Measurements from ENCODE around the gene TEX261.

TEX261 gene

DNA sequence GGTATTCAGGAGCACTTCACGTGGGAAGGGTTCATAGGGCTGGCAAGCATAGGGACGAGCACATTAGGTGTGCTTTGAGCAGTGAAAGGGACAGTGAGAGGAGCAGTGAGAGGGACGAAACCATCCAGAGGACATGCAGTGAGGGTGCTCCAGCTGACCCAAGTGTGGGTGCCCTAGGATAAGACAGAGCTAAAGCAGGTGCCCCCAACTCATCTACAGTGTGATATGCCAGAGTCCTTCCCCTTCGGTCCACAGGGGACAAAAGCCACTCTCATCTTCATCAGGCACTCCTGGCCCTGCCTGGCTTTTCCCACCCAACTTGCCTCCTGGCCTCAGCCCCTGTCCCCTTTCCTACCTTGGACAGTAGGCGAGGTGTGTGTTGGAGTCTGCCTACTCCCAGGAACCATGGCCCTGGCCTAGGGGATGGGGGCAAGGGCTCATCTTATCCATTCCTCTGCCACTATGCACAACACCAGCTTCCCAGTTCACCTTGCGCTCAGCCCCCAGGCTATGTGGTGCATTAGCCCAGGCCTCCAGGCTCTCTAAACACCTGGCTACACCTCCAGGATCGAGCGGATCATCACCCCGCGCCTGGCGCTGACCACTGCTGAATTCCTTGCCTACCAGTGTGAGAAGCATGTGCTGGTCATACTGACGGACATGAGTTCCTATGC lies 32.3 kb downstream of the TEX261 start:
- H3K9ac ChIP-seq (ENCODE audit: low read depth, low read length), result no peak overlapping the region
- H3K9me3 ChIP-seq (ENCODE audit: insufficient read depth, low read depth, low read length), result no peaks in the 10 kb centered on the region
- H3K4me3 ChIP-seq (ENCODE audit: low read length), result no peak overlapping the region
- H3K4me1 ChIP-seq (ENCODE audit: insufficient read depth, low read length), result peaks cover 3% of the 10 kb centered on the region; the same call in 1 of the 2 replicates
- no peak overlapping the region for H3K27ac ChIP-seq (ENCODE audit: low read length)
- no peaks in the 10 kb centered on the region for H3K36me3 ChIP-seq (ENCODE audit: insufficient read depth, low read depth, low read length)
- peaks cover 66% of the 10 kb centered on the region for H3K27me3 ChIP-seq (ENCODE audit: insufficient read depth, low read length)

DNA sequence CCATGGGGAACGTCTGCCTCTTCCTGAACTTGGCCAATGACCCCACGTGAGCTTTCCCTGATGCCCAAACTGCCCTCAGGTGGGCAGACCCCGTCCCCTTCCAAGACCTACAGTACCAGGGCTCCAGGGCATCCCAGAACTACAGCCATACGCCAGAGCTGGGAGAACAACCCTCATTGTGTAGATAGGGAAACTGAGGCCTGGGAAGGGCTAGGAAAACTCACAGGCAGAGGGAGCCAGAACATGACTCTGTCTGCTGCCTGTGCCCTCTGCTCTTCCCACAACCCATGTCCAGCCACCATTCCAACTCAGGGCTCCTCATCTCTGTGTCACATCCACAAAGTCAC lies 33.1 kb downstream of the TEX261 start:
- H3K9me3 ChIP-seq (ENCODE audit: insufficient read depth, low read depth, low read length), result no peaks in the 10 kb centered on the region
- peaks cover 60% of the 10 kb centered on the region for H3K27me3 ChIP-seq (ENCODE audit: insufficient read depth, low read length)
- H3K9ac ChIP-seq (ENCODE audit: low read depth, low read length), result no peak overlapping the region
- no peak overlapping the region for H3K27ac ChIP-seq (ENCODE audit: low read length)
- H3K4me3 ChIP-seq (ENCODE audit: low read length), result no peak overlapping the region
- peaks cover 3% of the 10 kb centered on the region; the same call in 1 of the 2 replicates for H3K4me1 ChIP-seq (ENCODE audit: insufficient read depth, low read length)
- no peaks in the 10 kb centered on the region for H3K36me3 ChIP-seq (ENCODE audit: insufficient read depth, low read depth, low read length)

DNA sequence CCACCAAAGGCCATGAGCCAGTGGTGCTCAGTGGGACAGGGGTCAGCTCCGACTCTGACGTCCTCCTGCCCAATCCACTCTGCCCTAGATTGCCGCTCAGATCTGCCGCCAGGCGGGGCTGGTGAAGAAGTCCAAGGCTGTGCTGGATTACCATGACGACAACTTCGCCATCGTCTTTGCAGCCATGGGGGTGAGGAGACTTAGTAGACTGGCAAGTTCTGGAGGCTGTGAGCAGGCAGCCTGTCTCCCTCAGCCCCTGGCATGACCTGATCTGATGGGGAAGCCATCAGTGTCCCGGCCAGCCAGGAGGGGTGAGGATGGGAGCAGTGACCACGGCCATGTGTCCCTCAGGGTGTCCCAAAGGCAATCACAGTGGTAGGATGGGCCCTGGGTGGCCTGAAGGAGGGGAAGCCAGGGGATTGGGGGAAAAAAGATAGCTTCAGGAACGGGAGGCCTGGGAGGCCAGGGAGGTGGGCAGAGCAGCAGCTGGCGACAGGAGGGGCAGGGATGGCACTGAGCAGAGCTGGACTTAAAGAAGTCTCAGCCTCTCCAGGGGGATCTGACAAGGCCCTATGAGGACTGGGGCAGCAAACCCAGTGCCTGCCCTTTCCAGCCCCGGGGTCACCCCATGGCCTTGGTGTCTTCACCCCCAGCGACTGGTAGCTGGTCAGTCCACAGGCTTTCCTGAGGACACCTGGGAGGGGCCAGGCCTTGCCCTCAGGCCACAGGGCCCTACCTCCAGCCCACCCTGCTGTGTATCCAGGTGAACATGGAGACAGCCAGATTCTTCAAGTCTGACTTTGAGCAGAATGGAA lies 33.6 kb downstream of the TEX261 start:
- Histone ChIP-seq H3K4me3 (ENCODE audit: low read length) (no peak overlapping the region), H3K27me3 (ENCODE audit: insufficient read depth, low read length) (peaks cover 57% of the 10 kb centered on the region), H3K27ac (ENCODE audit: low read length) (no peak overlapping the region), H3K9me3 (ENCODE audit: insufficient read depth, low read depth, low read length) (no peaks in the 10 kb centered on the region), H3K4me1 (ENCODE audit: insufficient read depth, low read length) (peaks cover 3% of the 10 kb centered on the region; the same call in 1 of the 2 replicates), H3K36me3 (ENCODE audit: insufficient read depth, low read depth, low read length) (no peaks in the 10 kb centered on the region), H3K9ac (ENCODE audit: low read depth, low read length) (no peak overlapping the region)

DNA sequence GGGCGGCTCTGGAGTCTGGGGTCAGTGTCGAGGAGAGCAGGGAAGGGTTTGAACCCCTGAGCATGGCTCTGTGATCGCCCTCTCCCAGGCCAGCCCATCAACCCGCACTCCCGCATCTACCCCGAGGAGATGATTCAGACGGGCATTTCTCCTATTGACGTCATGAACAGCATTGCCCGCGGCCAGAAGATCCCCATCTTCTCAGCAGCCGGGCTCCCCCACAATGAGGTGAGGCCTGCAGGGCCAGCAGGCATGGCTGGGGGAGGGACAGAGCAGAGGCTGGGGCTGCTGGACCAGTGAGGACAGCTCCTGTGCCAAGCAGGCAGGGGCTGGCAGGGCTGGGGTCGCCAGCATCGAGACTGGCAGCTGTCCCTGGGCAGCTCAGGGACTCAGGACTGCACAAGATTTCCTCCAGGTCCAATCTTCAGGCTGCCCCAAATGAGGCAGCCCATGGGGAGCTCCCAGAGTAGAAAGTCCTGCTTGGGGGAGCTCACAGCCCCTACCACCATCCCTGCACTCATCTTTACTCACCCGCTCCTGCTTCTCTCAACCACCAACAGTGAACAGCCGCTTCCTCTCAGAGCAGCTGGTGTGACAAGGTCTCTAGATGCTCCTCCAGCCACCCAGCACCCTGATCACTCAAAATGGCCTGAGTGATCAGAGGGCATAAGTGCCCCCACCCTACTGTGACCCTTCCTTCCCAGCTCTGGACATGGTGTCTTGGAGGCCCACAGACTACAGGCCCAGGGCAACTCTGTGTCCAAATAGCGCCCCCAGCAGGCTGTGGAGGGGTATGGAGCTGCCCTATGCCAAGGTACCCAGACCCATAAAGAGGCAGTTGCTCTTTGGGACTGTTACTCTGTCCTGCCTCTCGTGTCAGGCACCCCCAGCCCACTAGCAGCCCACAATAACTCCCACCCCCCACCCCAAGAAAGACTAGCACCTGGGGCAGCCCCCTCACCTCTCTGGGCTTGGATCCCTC lies 34.5 kb downstream of the TEX261 start:
- H3K27ac ChIP-seq (ENCODE audit: low read length), result no peak overlapping the region
- no peak overlapping the region for H3K9ac ChIP-seq (ENCODE audit: low read depth, low read length)
- no peaks in the 10 kb centered on the region for H3K36me3 ChIP-seq (ENCODE audit: insufficient read depth, low read depth, low read length)
- H3K27me3 ChIP-seq (ENCODE audit: insufficient read depth, low read length), result peaks cover 57% of the 10 kb centered on the region
- H3K4me1 ChIP-seq (ENCODE audit: insufficient read depth, low read length), result peaks cover 3% of the 10 kb centered on the region; the same call in 1 of the 2 replicates
- H3K4me3 ChIP-seq (ENCODE audit: low read length), result no peak overlapping the region
- H3K9me3 ChIP-seq (ENCODE audit: insufficient read depth, low read depth, low read length), result no peaks in the 10 kb centered on the region

DNA sequence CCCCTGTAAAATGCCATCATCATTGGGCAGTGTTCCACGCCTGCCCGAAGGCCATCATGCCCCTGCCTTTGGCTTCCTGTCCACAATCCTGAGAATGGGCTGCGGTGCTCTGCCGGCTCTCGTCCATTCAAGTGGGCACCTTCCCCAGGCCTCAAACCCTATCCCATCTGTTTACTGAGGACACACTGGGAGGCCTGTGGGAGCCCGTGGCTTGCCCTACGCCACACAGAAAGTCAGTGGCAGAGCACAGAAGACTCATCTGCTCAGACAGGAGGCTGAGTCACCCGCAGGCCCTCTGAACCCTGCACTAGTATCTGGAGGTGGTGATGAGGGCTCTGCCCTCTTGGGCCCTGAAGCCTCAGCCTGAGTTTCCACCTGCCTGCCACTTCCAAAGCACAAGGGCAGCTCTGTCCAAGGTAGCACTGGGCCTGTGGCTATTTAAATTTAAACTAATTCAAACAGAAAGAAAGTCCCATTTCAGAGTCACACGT lies 35.4 kb downstream of the TEX261 start:
- H3K4me1 ChIP-seq (ENCODE audit: insufficient read depth, low read length), result no peaks in the 10 kb centered on the region
- no peak overlapping the region for H3K4me3 ChIP-seq (ENCODE audit: low read length)
- H3K27ac ChIP-seq (ENCODE audit: low read length), result no peak overlapping the region
- H3K27me3 ChIP-seq (ENCODE audit: insufficient read depth, low read length), result peaks cover 57% of the 10 kb centered on the region
- H3K9ac ChIP-seq (ENCODE audit: low read depth, low read length), result no peak overlapping the region
- no peaks in the 10 kb centered on the region for H3K9me3 ChIP-seq (ENCODE audit: insufficient read depth, low read depth, low read length)
- H3K36me3 ChIP-seq (ENCODE audit: insufficient read depth, low read depth, low read length), result no peaks in the 10 kb centered on the region

DNA sequence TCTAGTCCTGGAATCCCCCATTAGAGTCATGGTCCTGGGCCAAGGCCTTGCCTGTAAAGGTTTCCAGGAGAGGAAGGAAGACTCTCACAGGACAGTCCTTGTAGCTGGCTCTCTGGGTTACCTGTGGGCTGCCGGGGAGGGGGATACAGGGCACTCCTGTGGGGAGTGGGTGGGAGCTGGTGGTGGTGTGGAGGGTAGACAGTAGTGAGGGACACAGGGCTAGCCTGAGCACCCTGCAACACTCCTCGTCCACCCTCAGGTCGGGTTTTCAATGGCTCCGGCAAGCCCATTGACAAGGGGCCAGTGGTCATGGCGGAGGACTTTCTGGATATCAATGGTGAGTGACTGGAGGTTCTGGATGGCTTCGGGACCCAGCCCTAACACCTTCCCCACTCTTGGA lies 35.9 kb downstream of the TEX261 start:
- Histone ChIP-seq H3K36me3 (ENCODE audit: insufficient read depth, low read depth, low read length) (no peaks in the 10 kb centered on the region), H3K4me3 (ENCODE audit: low read length) (no peak overlapping the region), H3K27me3 (ENCODE audit: insufficient read depth, low read length) (peaks cover 57% of the 10 kb centered on the region), H3K9ac (ENCODE audit: low read depth, low read length) (no peak overlapping the region), H3K9me3 (ENCODE audit: insufficient read depth, low read depth, low read length) (no peaks in the 10 kb centered on the region), H3K4me1 (ENCODE audit: insufficient read depth, low read length) (no peaks in the 10 kb centered on the region), H3K27ac (ENCODE audit: low read length) (no peak overlapping the region)

DNA sequence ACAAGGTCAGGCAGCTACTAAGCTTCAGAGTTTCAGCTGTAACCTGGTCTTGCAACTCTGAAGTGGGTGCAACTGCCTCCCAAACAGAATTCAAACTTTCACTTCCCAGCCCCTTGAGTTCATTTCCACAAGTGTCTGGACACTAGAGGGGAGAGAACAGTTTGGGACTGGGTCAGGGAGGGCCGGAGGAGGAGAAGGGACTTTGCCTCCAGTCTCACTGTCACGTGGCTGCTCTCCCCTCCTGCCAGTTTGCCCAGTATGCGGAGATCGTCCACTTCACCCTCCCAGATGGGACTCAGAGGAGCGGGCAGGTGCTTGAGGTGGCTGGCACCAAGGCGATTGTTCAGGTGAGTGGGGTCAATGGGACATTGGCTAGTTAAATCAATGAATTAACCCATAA lies 36.9 kb downstream of the TEX261 start:
- Histone ChIP-seq H3K9ac (ENCODE audit: low read depth, low read length) (no peak overlapping the region), H3K4me3 (ENCODE audit: low read length) (no peak overlapping the region), H3K36me3 (ENCODE audit: insufficient read depth, low read depth, low read length) (no peaks in the 10 kb centered on the region), H3K27me3 (ENCODE audit: insufficient read depth, low read length) (peaks cover 56% of the 10 kb centered on the region), H3K27ac (ENCODE audit: low read length) (no peak overlapping the region), H3K4me1 (ENCODE audit: insufficient read depth, low read length) (no peaks in the 10 kb centered on the region), H3K9me3 (ENCODE audit: insufficient read depth, low read depth, low read length) (no peaks in the 10 kb centered on the region)

DNA sequence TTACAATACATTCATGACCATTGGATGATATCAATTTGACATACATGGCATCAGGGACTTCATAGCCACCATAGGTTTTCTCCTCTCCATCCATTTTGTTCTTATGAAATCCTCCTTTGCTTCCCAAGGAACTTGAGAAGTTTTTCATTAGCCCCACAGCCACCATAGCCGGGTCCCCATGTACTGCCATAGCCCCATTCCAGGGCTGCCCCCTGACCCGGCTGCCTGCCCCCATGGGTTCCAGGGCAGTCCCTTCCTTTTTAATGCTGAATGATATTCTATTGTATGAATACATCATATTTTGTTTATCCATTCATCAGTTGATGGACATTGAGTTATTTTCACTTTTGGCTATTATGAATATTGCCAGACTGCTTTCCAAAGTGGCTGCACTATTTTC lies 38.5 kb downstream of the TEX261 start:
- Histone ChIP-seq H3K4me1 (ENCODE audit: insufficient read depth, low read length) (no peaks in the 10 kb centered on the region), H3K36me3 (ENCODE audit: insufficient read depth, low read depth, low read length) (no peaks in the 10 kb centered on the region), H3K9ac (ENCODE audit: low read depth, low read length) (no peak overlapping the region), H3K27me3 (ENCODE audit: insufficient read depth, low read length) (peaks cover 54% of the 10 kb centered on the region), H3K27ac (ENCODE audit: low read length) (no peak overlapping the region), H3K4me3 (ENCODE audit: low read length) (no peak overlapping the region), H3K9me3 (ENCODE audit: insufficient read depth, low read depth, low read length) (no peaks in the 10 kb centered on the region)

DNA sequence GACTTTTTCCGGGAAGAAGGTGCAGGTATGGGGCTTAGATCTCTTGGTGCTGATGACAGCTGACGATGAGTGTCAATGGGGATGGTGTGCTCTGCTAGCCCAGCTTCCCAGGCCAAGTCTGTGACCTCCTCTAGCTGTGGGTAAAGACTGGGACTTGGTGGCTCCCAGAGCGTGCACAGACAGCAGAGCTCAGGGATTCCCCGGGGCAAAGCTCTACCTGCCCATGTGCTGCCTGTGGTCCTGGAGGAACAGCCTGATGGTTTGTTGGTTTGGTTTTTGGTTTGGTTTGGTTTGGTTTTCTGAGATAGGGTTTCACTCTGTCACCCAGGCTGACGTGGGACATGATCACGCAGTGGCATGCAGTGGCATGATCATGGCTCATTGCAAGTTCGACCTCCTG lies 39.8 kb downstream of the TEX261 start:
- no peaks in the 10 kb centered on the region for H3K4me1 ChIP-seq (ENCODE audit: insufficient read depth, low read length)
- H3K27ac ChIP-seq (ENCODE audit: low read length), result no peak overlapping the region
- H3K9me3 ChIP-seq (ENCODE audit: insufficient read depth, low read depth, low read length), result no peaks in the 10 kb centered on the region
- H3K27me3 ChIP-seq (ENCODE audit: insufficient read depth, low read length), result peaks cover 59% of the 10 kb centered on the region
- H3K9ac ChIP-seq (ENCODE audit: low read depth, low read length), result no peak overlapping the region
- no peaks in the 10 kb centered on the region for H3K36me3 ChIP-seq (ENCODE audit: insufficient read depth, low read depth, low read length)
- H3K4me3 ChIP-seq (ENCODE audit: low read length), result no peak overlapping the region

DNA sequence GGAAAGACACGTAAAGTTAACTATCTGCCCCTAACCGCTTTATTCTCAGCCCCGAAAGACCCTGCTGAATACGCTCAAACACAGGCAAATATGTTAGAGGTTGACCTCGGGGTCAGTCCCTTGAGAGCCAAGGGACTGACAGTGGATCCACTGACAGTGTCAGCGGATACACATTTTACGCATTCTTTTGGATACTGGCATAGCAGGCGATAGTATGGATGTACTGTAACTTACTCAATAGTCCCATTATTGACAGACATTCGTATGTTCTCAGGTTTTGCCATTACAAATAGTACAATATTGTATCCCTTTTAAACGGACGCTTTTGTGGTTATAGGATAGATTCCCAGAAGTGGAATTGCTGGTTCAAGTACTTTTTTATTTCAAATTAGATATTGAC lies 45.6 kb downstream of the TEX261 start:
- Histone ChIP-seq H3K9me3 (ENCODE audit: insufficient read depth, low read depth, low read length) (no peaks in the 10 kb centered on the region), H3K4me1 (ENCODE audit: insufficient read depth, low read length) (0 out of 2 replicates have a peak, but pooled peaks cover 2% of the 10 kb centered on the region), H3K27ac (ENCODE audit: low read length) (no peak overlapping the region), H3K36me3 (ENCODE audit: insufficient read depth, low read depth, low read length) (no peaks in the 10 kb centered on the region), H3K27me3 (ENCODE audit: insufficient read depth, low read length) (peaks cover 83% of the 10 kb centered on the region), H3K9ac (ENCODE audit: low read depth, low read length) (no peak overlapping the region), H3K4me3 (ENCODE audit: low read length) (no peak overlapping the region)

DNA sequence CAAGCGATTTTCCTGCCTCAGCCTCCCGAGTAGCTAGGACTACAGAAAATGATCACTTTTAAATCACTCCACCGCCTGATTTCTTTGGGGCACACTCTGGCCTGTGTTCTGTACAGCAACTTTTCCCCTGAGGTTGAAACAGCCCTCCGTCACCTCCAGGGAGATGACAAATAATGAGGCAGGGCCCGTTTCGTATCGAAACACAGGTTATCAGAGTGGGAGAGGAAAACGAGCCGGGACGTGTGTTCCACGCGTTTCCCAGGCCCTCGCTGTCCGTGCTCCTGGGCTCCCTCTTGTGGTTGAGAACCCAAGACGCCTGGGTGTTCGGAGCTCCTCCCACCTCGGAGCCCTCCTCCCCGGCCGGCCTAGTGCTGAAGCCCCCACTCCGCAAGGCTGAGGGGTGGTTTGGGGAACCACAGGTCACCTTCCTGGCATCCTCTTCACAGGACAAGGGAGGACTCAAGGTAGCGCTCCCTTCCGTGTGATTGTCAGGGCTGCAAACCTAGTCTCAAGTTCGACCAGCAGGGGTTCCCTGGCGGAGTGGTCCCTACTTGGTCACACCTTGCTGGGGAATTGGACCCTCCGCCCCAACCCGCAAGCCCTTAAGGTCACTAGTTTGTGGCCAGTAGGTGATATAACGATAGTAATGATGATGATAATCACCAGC lies 46.2 kb downstream of the TEX261 start:
- no peak overlapping the region for H3K9ac ChIP-seq (ENCODE audit: low read depth, low read length)
- H3K36me3 ChIP-seq (ENCODE audit: insufficient read depth, low read depth, low read length), result no peaks in the 10 kb centered on the region
- H3K27me3 ChIP-seq (ENCODE audit: insufficient read depth, low read length), result peaks cover 83% of the 10 kb centered on the region
- peaks cover 2% of the 10 kb centered on the region; the same call in 1 of the 2 replicates for H3K4me1 ChIP-seq (ENCODE audit: insufficient read depth, low read length)
- no peaks in the 10 kb centered on the region for H3K9me3 ChIP-seq (ENCODE audit: insufficient read depth, low read depth, low read length)
- no peak overlapping the region for H3K27ac ChIP-seq (ENCODE audit: low read length)
- peak overlapping the region; percentile 37; the same call in 1 of the 2 replicates for H3K4me3 ChIP-seq (ENCODE audit: low read length)

Data from iPS-20b (cell line).